DMS53 treated with DMSO at 0.1 percent for 48 hours (cell line): ENCODE measurements around the gene KCND3.
"Not testable (repeated sequence)": the region's sequence is repeated elsewhere in the genome, so short reads cannot be mapped to it uniquely, and the experiment has no call there.

Source experiments
- DNase-seq: peaks from one replicate; lab custom pipeline; 2025; ENCODE audit not compliant: unreplicated experiment; lab: John Stamatoyannopoulos, UW

The KCND3 gene

DNA sequence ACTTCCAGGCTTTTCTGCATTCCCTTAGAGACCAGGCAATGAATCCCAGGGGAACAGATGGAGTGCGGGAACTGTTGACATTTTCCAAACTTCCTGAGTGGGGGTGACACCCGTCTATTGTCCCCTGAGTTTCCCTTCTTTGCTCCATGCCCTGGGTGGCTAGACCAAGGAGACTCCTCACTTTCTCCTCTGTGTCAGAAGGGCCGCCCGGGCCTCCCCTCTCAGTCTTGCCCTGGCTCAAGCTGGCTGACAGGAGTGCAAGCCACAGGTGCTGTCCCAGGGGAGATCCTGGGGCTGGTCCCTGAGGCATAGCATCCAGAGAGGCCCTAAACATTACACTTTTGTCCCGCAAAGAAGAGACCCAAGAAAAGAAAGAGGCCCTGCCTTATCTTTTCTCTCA, 170.9 kb downstream of the KCND3 start:
- no peak for DNase-seq

GRCh38 chr1:111818081-111818480, 171.4 kb downstream of the KCND3 start:
- no peak for DNase-seq

- no peak for DNase-seq
Measured at GRCh38 chr1:111814642-111815041, 174.8 kb downstream of the KCND3 start.

DNA sequence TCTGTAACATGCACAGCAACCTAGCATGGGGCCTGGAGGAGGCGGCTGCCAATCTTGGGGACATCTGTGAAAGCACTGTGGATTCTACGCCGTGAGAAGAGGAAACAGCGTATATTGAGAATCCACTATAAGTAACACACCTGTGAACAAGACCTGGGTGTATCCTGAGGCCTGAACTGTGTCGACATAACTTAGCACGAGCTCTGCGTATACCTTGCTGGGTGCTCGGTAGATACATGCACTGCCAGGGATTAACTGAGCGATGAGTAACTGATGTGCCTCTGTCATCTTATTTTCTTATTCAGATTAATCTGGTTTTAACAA, 175.2 kb downstream of the KCND3 start:
- DNase-seq: no peak

DNA sequence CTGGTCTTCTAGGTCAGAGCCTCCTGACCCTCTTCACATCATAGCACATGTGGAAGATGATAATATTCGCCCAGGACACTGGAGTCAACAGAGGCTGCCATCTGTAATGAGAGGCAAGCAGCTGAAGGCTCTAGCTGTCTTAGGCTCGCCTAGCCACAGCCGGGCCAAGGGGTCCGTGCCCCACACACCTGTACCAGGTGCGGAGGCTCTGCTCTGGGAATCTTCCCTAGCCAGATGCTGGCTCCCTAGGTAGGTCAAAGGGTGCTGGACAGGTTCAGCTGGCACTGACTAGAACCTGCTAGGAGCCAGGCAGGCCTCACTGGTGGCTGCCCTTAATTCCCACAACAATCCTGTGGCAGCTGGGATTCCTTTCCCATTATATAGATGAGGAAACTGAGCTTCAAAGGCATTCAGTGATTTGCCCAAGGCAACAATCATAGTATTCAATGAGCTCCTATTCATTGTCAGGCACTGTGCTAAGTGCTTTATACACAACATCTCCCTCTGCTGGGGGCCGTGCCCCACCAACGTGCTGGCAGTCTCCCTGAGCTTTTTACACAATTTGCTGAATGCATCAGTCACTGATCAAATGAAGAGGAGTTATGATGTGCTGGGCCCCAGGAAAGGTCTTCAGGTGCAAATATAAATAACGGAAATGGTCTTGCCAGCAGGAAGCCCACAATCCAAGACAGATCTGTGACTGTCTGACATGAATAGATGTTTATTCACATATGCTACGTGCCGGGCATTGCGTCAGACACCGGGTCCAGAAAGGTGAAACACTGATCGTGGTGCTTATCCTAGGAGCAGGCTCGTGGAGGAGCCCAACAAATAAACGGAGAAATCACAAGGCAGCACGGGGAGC, 175.8 kb downstream of the KCND3 start:
- no peak for DNase-seq

- DNase-seq: no peak
Measured at GRCh38 chr1:111812306-111812705, 177.2 kb downstream of the KCND3 start.

DNA sequence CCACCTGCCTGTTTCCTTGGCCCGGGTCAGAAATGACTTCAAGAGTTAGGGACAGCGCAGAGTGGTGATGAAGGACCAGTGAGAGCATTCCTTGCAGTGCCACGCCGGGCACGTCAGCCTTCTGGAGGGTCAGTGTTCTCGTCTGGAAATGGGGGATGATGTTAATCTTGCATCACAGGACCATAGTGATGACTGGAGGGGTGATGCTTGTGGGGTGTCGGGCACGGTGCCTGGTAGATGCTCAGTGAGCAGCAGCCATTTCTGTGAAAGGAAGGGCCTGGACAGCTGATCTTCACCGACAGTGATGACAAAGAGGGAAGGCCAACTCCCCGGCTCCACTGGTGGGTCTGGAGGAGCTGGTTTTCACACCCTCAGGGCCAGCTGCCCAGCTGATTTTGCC, 177.6 kb downstream of the KCND3 start:
- DNase-seq: no peak

GRCh38 chr1:111805251-111805650, 184.2 kb downstream of the KCND3 start:
- no peak for DNase-seq

- DNase-seq: no peak
Measured at GRCh38 chr1:111804776-111805175, 184.7 kb downstream of the KCND3 start.

DNA sequence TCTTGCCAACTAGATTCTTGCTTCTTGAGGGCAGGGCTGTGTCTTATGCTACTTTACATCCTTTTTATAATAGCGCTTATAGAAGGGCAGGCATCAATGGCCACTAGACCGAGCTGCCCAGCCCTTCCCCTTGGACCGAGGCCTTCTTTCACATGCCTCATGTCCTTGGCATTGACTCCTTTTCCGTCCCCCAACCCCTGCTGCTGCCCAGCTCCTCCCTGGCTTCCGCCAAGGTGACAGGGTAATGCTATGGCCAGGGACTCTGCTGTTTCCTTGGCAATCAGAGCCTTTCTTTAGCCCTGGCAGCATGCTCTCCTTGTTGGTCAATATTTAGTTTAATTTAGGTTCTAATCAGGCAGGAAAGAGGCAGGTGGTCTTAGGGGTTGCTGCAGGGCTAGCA, 185.5 kb downstream of the KCND3 start:
- DNase-seq: no peak

DNA sequence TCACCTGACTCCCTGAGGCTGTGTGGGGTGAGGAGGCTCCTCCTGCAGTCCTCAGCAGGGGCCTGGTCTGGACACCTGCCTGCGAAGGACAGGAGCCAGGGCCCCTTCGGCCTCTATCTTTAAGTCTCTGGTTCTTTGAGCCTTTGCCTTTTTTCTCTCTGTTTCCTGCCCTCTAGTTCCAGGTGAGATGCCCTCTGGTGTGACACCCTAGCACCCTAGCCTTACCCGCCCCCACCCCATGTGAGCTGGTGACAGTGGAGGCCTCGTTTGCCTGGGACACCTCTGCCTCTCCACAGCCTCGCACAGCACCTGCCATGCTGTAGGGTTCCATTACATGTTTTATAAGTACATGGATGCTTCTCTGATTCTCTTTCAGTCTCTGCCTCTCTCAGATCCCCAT, 186.5 kb downstream of the KCND3 start:
- DNase-seq: no peak

GRCh38 chr1:111802110-111802509, 187.4 kb downstream of the KCND3 start:
- no peak for DNase-seq

GRCh38 chr1:111801071-111801850, 188.2 kb downstream of the KCND3 start:
- no peak for DNase-seq

DNA sequence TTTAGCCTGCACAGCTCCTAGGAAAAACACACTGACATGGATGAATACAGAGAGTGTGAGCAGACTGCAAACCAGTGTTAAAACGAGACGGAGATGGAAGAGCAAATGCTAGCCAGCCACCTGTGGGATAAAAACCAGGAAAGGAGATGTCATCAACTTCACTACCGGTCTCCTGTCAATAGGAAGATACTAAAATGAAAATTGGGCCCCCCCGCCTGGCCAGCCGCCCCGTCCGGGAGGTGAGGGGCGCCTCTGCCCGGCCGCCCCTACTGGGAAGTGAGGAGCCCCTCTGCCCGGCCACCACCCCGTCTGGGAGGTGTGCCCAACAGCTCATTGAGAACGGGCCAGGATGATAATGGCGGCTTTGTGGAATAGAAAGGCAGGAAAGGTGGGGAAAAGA, 189.7 kb downstream of the KCND3 start:
- not testable (repeated sequence) for DNase-seq

DNA sequence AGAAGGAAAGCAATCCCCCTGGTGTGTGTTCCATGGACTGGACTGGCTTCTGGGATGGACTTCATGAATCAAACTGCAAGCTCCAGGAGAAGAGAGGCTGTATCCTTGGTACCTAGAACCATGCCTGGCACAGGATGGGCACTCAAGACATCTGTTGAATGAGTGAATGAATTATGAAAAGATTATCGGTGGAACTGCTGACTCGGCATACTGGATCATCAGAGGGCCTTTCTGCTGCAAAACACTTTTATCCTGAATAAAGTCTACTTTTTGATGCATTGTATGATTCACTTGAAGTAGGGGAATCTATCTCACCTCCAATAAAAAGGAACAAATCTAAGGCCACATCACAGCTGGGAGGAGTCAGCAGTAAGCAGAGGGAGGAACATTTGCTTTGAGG, 190.9 kb downstream of the KCND3 start:
- DNase-seq: no peak

- DNase-seq: no peak
Measured at GRCh38 chr1:111795401-111795800, 194.1 kb downstream of the KCND3 start.

DNA sequence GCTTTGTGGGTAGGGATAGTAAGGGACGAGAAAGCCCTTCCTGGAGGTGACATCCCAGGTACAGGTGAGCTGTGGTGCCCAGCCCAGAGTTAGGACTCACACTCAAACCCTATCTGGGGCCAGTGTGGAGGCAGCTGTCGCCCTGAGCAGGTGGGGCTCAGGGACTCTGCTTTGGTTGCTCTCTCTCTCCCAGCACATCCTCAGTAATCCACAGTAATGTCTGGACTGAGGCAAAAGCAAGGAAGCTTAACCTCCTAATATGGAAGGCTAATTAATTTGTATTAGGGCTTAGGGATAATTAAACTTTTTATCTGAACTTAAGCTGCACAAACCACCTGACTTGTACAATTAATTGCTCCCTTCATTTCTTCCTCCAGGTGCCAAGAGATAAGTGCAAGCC, 195.5 kb downstream of the KCND3 start:
- no peak for DNase-seq

DNA sequence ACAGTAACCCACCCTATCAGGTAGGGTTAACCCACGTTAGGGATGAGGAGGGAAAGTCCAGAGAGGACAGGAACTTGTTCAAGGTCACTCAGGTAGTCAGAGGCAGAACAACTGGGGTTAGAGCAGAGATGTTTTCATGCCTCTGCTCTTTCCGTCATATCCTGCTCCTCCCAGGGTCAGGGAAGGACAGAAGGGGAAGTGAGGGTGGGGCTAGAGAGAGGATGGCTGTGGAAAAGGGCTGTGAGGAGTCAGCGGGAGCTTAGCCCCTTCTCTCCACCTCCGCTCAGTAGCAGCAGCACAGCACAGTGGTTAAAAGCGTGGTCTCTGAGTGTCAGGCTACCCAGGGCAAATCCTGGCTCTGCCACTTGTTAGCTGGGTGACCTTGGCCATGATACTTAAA, 197.2 kb downstream of the KCND3 start:
- no peak for DNase-seq

DNA sequence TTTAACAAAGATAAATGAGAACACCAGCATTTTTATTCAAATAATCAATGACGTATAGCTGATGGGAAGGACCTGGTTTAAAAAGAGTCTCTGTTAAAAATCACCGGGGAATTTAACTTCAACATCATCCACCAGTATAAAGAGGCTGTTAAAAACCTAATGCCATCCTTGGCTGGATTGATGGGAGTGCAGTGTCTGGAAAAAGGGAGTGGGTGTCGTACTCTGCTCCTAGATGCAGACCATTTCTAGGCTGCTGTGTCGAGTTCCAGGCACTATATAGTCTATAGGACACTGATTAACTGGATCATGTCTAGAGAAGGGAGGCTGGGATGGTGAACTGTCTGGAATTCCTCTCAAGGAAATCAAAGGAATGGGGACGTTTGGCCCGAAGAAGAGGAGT, 197.7 kb downstream of the KCND3 start:
- no peak for DNase-seq

GRCh38 chr1:111789666-111790316, 199.7 kb downstream of the KCND3 start:
- no peak for DNase-seq

DNA sequence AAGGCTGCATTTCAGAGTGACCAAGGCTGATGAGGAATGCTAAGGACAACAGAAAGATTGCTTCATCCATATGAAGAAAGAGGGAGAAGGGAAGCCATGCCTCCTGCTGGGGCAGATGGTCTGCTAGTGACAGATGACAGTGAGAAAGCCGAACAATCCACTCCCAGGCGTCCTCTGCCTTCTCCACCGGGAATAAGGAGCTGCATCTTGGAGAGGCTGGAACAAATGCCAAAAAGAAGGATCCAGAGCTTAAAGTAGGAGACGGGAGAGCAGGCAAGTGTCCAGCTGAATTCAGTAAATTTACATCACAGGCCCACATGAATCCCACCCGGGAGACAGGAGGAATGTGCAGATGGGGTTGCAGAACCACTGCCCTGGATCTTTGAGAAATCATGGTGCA, 200.3 kb downstream of the KCND3 start:
- no peak for DNase-seq

DNA sequence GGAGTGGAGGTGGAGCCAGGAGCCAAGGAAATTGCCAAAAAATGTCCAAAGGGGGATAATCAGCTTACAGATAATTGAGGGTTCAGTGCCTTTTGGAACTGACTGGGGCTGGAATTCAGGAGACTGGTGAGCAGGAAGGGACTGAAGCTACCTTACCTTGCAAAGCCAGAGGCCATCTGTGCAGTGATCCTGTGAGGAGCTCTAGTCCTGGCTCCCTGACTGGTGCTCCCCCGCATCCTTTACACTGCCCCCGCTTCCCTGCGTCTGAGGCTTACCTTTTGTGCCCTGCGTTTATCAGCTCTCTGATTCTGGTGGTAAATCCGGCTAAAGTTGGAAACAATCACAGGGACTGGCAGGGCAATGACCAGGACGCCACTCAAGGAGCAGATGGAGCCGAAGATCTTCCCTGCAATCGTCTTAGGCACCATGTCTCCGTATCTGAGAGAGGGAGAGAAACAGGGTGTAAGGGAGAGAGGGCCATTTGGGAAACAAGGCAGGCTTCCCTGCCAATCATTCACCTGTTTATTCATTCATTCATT, 202.7 kb downstream of the KCND3 start:
- no peak for DNase-seq
